Astrocyte of the cerebellum (primary cell): ENCODE measurements around the gene NOC3L.

Experiments
- DNase-seq: peaks from one replicate; pipeline ENCODE4 v3.0.0-alpha.2; 2011; ENCODE audit warnings: low read depth
- H3K4me3 ChIP-seq: 2 replicates; pipeline ENCODE4 v1.5.1; 2011; ENCODE audit warnings: mild to moderate bottlenecking, low read depth, low read length, moderate library complexity
- in situ Hi-C: cut with HindIII; loops from 2 replicates; pipeline ENCODE4 v1.10.0; 2017; ENCODE audit warnings: low sequenced_read_pairs
- TF ChIP-seq, protein P1 (sequence below): IDR thresholded peaks from 2 replicates; pipeline ENCODE4 v1.5.1; 2012; ENCODE audit warnings: low read length, low read depth, moderate library complexity, mild to moderate bottlenecking; ENCODE audit errors: missing control alignments

NOC3L gene, protein sequence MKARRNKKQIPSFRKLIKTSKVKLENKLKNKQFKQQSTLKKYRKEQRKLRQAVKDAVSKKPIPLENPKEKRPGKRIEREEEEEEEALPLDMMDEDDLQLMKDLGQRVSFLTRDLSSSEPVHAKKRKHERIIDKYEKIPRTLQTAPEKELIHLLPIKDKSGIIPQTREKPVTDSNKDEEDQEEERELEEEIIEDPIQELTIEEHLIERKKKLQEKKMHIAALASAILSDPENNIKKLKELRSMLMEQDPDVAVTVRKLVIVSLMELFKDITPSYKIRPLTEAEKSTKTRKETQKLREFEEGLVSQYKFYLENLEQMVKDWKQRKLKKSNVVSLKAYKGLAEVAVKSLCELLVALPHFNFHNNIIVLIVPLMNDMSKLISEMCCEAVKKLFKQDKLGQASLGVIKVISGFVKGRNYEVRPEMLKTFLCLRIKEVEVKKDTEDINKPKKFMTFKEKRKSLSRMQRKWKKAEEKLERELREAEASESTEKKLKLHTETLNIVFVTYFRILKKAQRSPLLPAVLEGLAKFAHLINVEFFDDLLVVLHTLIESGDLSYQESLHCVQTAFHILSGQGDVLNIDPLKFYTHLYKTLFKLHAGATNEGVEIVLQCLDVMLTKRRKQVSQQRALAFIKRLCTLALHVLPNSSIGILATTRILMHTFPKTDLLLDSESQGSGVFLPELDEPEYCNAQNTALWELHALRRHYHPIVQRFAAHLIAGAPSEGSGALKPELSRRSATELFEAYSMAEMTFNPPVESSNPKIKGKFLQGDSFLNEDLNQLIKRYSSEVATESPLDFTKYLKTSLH

DNA sequence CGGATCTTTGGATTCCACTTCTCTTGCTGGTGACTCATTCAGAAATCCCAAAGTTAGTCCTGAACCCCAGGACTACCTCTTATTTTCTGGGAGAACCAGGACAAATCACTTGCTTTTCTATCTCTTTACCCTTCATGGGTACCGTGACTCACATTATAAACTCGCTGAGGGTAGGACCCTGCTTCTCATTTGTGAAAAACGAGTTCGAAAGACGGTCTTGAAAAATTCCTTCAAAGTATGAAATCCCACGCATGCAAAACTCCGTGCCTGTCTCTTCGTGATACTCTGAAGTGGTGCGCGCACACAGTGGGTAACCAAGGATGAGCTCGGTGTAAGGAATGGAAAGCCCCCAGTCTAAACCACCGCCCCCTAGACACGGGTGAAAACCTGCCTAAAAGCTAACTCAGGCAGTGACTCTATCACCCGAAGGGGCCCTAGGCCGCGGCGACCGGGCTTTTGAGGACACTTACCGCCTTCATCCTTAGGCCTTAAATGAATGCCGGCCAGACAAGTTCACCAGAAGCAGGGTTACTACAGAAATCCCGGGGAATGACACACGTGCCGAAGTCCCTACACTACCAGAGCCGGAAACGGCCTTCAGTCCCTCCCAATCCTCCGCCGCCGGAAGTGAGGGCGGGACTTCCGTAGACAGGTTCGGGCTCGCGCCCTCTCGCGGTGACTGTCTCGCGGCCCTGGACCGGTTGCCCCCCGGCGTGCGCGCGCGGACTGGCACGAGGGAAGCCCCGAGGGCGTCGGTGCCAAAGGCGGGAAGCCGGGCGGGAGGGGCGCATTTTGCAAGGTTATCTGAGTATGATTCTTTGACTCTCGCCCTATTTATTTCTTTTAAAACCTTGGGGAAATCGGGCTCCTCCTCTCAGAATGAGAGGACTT, at the start of gene NOC3L:
Gene NOC3L, minus strand, starts transcription at position 580 of the 891 bp plus-strand sequence. Its CDS starts 101 bp downstream, at position 479.
- DNase-seq = peak; percentile 82
- TF ChIP-seq, protein P1, sequence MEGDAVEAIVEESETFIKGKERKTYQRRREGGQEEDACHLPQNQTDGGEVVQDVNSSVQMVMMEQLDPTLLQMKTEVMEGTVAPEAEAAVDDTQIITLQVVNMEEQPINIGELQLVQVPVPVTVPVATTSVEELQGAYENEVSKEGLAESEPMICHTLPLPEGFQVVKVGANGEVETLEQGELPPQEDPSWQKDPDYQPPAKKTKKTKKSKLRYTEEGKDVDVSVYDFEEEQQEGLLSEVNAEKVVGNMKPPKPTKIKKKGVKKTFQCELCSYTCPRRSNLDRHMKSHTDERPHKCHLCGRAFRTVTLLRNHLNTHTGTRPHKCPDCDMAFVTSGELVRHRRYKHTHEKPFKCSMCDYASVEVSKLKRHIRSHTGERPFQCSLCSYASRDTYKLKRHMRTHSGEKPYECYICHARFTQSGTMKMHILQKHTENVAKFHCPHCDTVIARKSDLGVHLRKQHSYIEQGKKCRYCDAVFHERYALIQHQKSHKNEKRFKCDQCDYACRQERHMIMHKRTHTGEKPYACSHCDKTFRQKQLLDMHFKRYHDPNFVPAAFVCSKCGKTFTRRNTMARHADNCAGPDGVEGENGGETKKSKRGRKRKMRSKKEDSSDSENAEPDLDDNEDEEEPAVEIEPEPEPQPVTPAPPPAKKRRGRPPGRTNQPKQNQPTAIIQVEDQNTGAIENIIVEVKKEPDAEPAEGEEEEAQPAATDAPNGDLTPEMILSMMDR = peak; percentile 72
- in situ Hi-C loops = no loop called here
- H3K4me3 ChIP-seq = peak within 1 kb of the TSS; percentile 76

DNA sequence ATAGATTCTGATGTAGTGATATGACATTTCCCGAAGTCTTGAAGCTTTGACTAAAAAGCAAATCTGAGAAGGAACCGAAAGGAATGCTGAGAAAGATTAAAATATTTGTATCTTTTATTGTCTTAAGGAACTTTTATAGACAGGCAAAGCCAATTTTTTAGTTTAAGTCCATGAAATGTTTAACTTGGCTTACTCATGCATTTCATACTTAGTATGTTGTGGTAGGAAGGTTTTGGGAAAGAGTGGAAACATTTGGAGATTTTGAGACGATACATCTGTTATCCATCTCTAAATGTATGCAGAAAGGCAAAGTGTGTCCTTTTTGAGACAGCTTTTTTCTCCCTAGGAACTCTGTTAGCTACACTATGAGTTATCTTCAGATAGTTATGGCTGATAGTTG, 49.7 kb upstream of the NOC3L start:
- TF ChIP-seq, protein P1 = no peak
- no peak overlapping the region for H3K4me3 ChIP-seq
- DNase-seq = no peak
- in situ Hi-C loops = no loop called here

DNA sequence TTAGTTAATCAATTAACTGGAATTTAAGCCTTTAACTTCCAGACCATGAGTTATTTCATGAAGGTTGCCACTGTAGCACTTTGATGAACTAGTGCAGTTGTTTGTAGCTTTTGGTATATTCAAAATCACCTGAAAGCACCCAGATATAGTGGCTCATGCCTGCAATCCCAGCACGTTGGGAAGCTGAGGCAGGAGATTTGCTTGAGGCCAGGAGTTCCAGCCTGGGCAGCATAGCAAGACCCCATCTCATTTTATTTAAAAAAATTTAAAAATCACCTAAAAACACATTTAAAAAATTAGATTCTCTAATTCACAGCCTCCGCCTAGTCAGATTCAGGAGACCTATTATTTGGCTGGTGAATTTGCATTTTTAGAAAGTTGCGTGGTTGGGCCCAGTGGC, 48.6 kb upstream of the NOC3L start:
- H3K4me3 ChIP-seq = no peak overlapping the region
- in situ Hi-C loops = no loop called here
- TF ChIP-seq, protein P1 = no peak
- DNase-seq = no peak

DNA sequence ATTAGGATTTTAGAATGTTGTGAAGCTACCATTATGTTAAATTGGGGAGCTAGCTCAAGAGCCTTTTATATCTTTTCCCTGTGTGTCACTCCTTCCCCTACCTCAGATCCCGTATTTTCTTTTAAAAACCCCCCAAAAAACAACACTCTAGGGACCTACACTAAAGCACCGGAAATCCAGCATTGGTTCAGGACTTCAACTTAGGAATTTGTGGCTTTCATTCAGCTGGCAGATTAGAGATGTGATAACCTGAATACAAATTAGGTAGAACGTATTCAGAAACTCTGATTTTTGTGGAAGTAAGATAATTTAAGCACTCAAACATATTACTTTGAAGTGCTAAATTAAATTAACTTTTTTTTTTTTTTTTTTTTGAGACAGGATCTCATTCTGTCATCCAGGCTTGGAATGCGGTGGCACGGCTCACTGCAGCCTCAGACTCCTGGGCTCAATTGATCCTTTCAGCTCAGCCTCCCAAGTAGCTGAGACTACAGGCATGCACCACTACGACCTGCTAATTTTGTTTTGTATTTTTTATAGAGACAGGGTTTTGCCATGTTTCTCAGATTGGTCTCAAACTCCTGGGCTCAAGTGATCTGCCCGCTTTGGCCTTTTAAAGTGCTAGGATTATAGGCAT, 46.4 kb upstream of the NOC3L start:
- no peak overlapping the region for H3K4me3 ChIP-seq
- in situ Hi-C loops = no loop called here
- DNase-seq = no peak
- TF ChIP-seq, protein P1 = no peak

DNA sequence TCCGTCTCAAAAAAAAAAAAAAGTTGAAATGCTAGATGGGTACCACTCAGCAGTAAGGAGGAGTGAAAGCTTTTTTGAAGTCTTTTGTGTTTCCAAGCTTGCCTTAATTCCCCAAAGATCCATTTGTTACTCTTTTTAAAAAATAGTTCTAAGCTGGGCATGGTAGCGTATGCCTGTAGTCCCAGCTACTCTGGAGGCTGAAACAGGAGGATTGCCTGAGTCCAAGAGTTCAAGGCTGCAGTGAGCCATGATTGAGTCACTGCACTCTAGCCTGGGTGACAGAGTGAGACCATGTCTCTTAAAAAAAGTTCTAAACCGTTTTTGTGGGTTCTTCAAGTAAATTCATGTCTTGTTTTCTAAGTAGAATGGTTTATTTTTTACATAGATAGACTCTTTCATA, 44.9 kb upstream of the NOC3L start:
- TF ChIP-seq, protein P1 = no peak
- H3K4me3 ChIP-seq = no peak overlapping the region
- no peak for DNase-seq
- in situ Hi-C loops = no loop called here
